ENCODE data around the gene FANK1.

FANK1 gene

GRCh38 chr10:125984865-125985495, 88.6 kb downstream of the FANK1 start:
- no peak for DNase-seq

- DNase-seq = no peak
Measured at GRCh38 chr10:125985557-125986240, 89.3 kb downstream of the FANK1 start.

GRCh38 chr10:125989791-125990190, 93.4 kb downstream of the FANK1 start:
- DNase-seq = no peak

GRCh38 chr10:125990974-125991373, 94.6 kb downstream of the FANK1 start:
- DNase-seq = no peak

GRCh38 chr10:125991392-125991791, 95.0 kb downstream of the FANK1 start:
- DNase-seq = no peak

- no peak for DNase-seq
Measured at GRCh38 chr10:125992254-125992653, 95.9 kb downstream of the FANK1 start.

GRCh38 chr10:125994601-125995000, 98.2 kb downstream of the FANK1 start:
- DNase-seq = no peak

GRCh38 chr10:125995726-125996304, 99.5 kb downstream of the FANK1 start:
- DNase-seq = no peak

- no peak for DNase-seq
Measured at GRCh38 chr10:125997586-125997985, 101.2 kb downstream of the FANK1 start.

GRCh38 chr10:125999694-126000093, 103.3 kb downstream of the FANK1 start:
- no peak for DNase-seq

- no peak for DNase-seq
Measured at GRCh38 chr10:126001576-126001975, 105.2 kb downstream of the FANK1 start.

- no peak for DNase-seq
Measured at GRCh38 chr10:126004752-126005151, 108.4 kb downstream of the FANK1 start.

GRCh38 chr10:126006264-126006663, 109.9 kb downstream of the FANK1 start:
- no peak for DNase-seq

- no peak for DNase-seq
Measured at GRCh38 chr10:126006906-126007305, 110.5 kb downstream of the FANK1 start.

GRCh38 chr10:126009650-126010049, 113.3 kb downstream of the FANK1 start:
- no peak for DNase-seq

- no peak for DNase-seq
Measured at GRCh38 chr10:126011995-126012394, 115.6 kb downstream of the FANK1 start.

GRCh38 chr10:126012485-126012884, 116.1 kb downstream of the FANK1 start:
- no peak for DNase-seq

- no peak for DNase-seq
Measured at GRCh38 chr10:126013489-126014281, 117.3 kb downstream of the FANK1 start.

- no peak for DNase-seq
Measured at GRCh38 chr10:126014309-126014708, 117.9 kb downstream of the FANK1 start.

GRCh38 chr10:126015413-126015812, 119.0 kb downstream of the FANK1 start:
- DNase-seq = no peak

- no peak for DNase-seq
Measured at GRCh38 chr10:126016156-126016805, 119.9 kb downstream of the FANK1 start.

- DNase-seq = no peak
Measured at GRCh38 chr10:126016882-126017281, 120.5 kb downstream of the FANK1 start.
